Adrenal gland (tissue), 12 donors: Measurements from ENCODE around the gene STIM2. TPM values are rescaled to one million over a fixed set of nuclear protein-coding genes. Genes with fewer than 3 reads are reported as not detected.

Source experiments
- DNase-seq, 7 donors: peaks; one replicate each; pipeline ENCODE4 v3.0.0-alpha.2; 2019 to 2020
- H3K27ac ChIP-seq, 5 donors: fragments of 200-600 bp; sonication (generic) in 4 of 5; 1 replicate in 3 of 5; 2 replicates in 2 of 5; pipeline versions ENCODE4 v1.5.1 to v1.8.0; 2016 to 2020; ENCODE audit warnings: mild to moderate bottlenecking in 1 of 5
- H3K27me3 ChIP-seq: fragments of 200-600 bp; 2 replicates; pipeline ENCODE4 v1.8.0; 2021
- H3K36me3 ChIP-seq, 2 donors: fragments of 200-600 bp; replicated peaks in 1 of 2; 1 replicate in 1 of 2; 2 replicates in 1 of 2; pipeline versions ENCODE4 v1.5.1 to v1.8.0; 2018 to 2022
- H3K4me1 ChIP-seq, 2 donors: fragments of 200-600 bp; replicated peaks in 1 of 2; 1 replicate in 1 of 2; 2 replicates in 1 of 2; pipeline versions ENCODE4 v1.5.1 to v1.8.0; 2018 to 2021
- H3K4me3 ChIP-seq, 4 donors: fragments of 200-600 bp; sonication (generic) in 3 of 4; one replicate each; pipeline ENCODE4 v1.5.1; 2016 to 2018
- H3K9me3 ChIP-seq, 3 donors: fragments of 200-600 bp; sonication (generic) in 1 of 3; replicated peaks in 1 of 3; 1 replicate in 2 of 3; 2 replicates in 1 of 3; pipeline versions ENCODE4 v1.5.1 to v1.8.0; 2016 to 2021
- CTCF ChIP-seq, 6 experiments: fragments of 450-650 bp in 4 of 6; fragments of 200-600 bp in 2 of 6; sonication (generic) in 1 of 6; IDR thresholded peaks; 1 replicate in 5 of 6; 2 replicates in 1 of 6; pipeline versions ENCODE4 v1.5.1 to v1.8.0; 2016 to 2021; ENCODE audit warnings: antibody characterized with exemption in 6 of 6, mild to moderate bottlenecking in 2 of 6, moderate library complexity in 1 of 6
- POLR2A ChIP-seq, 2 donors: fragments of 450-650 bp; IDR thresholded peaks; one replicate each; pipeline ENCODE4 v1.6.1; 2017; ENCODE audit warnings: antibody characterized with exemption in 2 of 2, mild to moderate bottlenecking in 2 of 2, moderate library complexity in 1 of 2
- WGBS, 4 donors: extraction: QIAGEN DNeasy Blood & Tissue Kit in 2 of 4; methylation state at CpG; one replicate each; pipeline versions ENCODE4 v1.1.5 to v1.1.7; 2013 to 2017; 5-methylcytosine and 5-hydroxymethylcytosine counted together
- intact Hi-C, 2 donors: fragments of 100-400 bp; cut with DNase I; formaldehyde crosslinking; loops; one replicate each; pipeline versions ENCODE4 v1.14.1 to v1.15.0; 2022 to 2023
- polyA plus RNA-seq, 3 donors: library from polyadenylated mRNA; stranded (reverse); fragments of 200-250 nt in 2 of 3; fragments of 350-450 nt in 1 of 3; fragmentation: Illumina TruSeq in 1 of 3; extraction: RNeasy Lipid Tissue Mini Kit (QIAGEN cat#74804) in 1 of 3; gene quantifications; one replicate each; pipeline ENCODE4 v1.2.3, GENCODE V29; 2013 to 2014
- total RNA-seq, 9 donors: library from RNA; depleted of rRNA in 4 of 9; stranded (reverse); fragments of >200 nt in 4 of 9; fragments of 120-200 nt in 1 of 9; fragmentation: NEBNext Ultra II Directional in 1 of 9; extraction: Animal tissue kit (Norgen Biotek cat#: 25700) in 1 of 9; gene quantifications; one replicate each; pipeline versions ENCODE4 v1.1.0 to v1.2.4, GENCODE V29; 2013 to 2023
- donor health status: healthy with polysubstance abuse.
- donor health status: Bipolar disorder and iron deficiency.
- donor health status: DM: yes; HTN: yes; CAD: no.
- donor health status: DM: no; HTN: no; CAD: no.
- donor health status: DM: no; HTN: no; CAD: no.
- donor health status: DM: yes; HTN: yes; CAD: no.

The STIM2 gene
- total and polyA plus RNA-seq, 12 donors = 7.5 to 30.4 (median 14.9) TPM

DNA sequence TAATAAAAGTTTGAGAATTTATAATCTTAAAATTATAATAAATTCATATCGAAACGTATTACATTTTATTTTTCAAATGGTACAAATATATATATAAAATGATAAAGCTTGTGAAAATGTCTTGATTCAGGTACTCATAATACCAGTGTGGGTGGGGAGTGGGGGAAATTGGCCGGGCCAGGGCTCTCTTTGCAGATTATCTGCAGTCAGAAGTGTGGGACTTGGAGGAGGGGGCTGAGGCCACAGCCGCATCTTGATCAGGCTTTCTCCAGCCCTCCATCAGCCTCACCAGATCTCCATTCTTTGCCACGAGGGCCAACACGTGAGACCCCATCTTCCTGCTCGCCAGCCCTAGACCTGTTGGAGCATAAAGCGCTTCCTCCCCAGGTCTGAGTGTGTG, 86.7 kb downstream of the STIM2 start:
- intact Hi-C loops = no loop called here
- no peak for TF ChIP-seq POLR2A (IDR thresholded peaks at IDR 0.05)
- TF ChIP-seq CTCF (IDR thresholded peaks at IDR 0.05) = no peak
- no peaks in the 10 kb centered on the region for H3K36me3 ChIP-seq
- H3K27ac ChIP-seq = no peak overlapping the region
- DNase-seq = no peak
- WGBS, 4 donors = 84 to 93% (median 87%) methylated on average over 8 of the region's 8 CpGs
- no peaks in the 10 kb centered on the region for H3K4me1 ChIP-seq
- H3K9me3 ChIP-seq = peaks cover 0 to 5% (median 0%) of the 10 kb centered on the region in 3 donors
- no peaks in the 10 kb centered on the region for H3K27me3 ChIP-seq
- no peak overlapping the region for H3K4me3 ChIP-seq

DNA sequence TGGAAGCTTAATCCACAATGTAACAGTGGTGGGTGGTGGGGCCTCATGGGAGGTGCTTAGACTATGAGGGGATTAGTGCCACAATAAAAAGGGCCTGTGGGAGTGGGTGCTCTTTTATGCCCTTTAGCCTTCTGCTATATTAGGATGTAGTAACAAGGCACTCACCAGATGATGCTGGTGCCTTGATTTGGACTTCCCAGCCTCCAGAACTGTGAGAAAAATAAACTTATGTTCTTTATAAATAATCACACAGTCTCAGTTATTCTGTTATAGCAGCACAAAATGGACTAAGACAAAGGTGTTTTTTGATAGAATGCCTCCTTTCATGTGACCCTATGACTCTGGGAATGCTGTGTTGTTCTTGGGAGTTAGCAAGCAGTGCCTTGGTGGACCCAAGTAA, 89.8 kb downstream of the STIM2 start:
- H3K9me3 ChIP-seq = peaks cover 0 to 5% (median 0%) of the 10 kb centered on the region in 3 donors
- no peak overlapping the region for H3K4me3 ChIP-seq

DNA sequence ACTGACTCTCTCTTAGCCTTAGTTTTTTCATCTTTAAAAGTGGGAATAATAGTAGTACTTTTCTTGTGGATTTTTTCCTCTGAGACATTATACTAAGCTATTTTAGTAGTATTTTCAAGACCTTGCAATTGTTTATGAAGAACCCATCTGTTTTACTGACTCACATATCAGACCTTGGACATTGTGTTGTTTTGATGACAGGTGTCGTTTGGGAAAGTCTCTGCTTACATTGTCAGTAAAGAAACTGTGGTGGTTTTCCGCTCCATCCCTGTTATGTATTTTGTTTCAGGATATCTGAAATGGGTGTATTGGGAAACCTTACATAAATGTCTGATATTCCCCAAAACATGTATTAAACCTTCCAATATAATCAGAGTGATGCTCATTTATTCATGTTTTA, 92.2 kb downstream of the STIM2 start:
- WGBS, 4 donors = 65 to 84% (median 75%) methylated on average over 2 of the region's 2 CpGs
- H3K36me3 ChIP-seq = no peaks in the 10 kb centered on the region
- H3K4me3 ChIP-seq = no peak overlapping the region
- H3K4me1 ChIP-seq = no peaks in the 10 kb centered on the region
- no peak overlapping the region for H3K27ac ChIP-seq
- H3K27me3 ChIP-seq = no peaks in the 10 kb centered on the region
- intact Hi-C loops = no loop called here
- TF ChIP-seq CTCF (IDR thresholded peaks at IDR 0.05) (no peak), POLR2A (IDR thresholded peaks at IDR 0.05) (no peak)
- H3K9me3 ChIP-seq = peaks cover 0 to 5% (median 0%) of the 10 kb centered on the region in 3 donors
- no peak for DNase-seq

More for the DNA sequence above, 89.8 kb downstream of the STIM2 start:
- intact Hi-C loops = no loop called here
- DNase-seq = no peak
- Histone ChIP-seq H3K36me3 (no peaks in the 10 kb centered on the region), H3K27me3 (no peaks in the 10 kb centered on the region), H3K4me1 (no peaks in the 10 kb centered on the region), H3K27ac (no peak overlapping the region)
- no peak for TF ChIP-seq CTCF (IDR thresholded peaks at IDR 0.05)
- no peak for TF ChIP-seq POLR2A (IDR thresholded peaks at IDR 0.05)

GRCh38 chr4:26953366-26953765, 92.7 kb downstream of the STIM2 start:
- H3K9me3 ChIP-seq = peaks cover 0 to 5% (median 0%) of the 10 kb centered on the region in 3 donors
- H3K27me3 ChIP-seq = no peaks in the 10 kb centered on the region
- intact Hi-C loops = no loop called here
- no peak overlapping the region for H3K4me3 ChIP-seq
- TF ChIP-seq CTCF (IDR thresholded peaks at IDR 0.05) = no peak
- no peak for TF ChIP-seq POLR2A (IDR thresholded peaks at IDR 0.05)
- H3K4me1 ChIP-seq = no peaks in the 10 kb centered on the region
- H3K36me3 ChIP-seq = no peaks in the 10 kb centered on the region
- 57 to 71% (median 61%) methylated on average over 2 of the region's 2 CpGs for WGBS, 4 donors
- DNase-seq = no peak
- no peak overlapping the region for H3K27ac ChIP-seq
